Activated CD4-positive, alpha-beta T cell treated with anti-CD3 and anti-CD28 coated beads, Interleukin-2, amount 10 ng/mL, durations not matched to agents 24 days and 14 days (primary cell): ENCODE results near the gene TRIM54. TPM values are rescaled to one million over a fixed set of nuclear protein-coding genes. Genes with fewer than 3 reads are reported as not detected.
"Not testable (repeated sequence)": the region's sequence is repeated elsewhere in the genome, so short reads cannot be mapped to it uniquely, and the experiment has no call there.

Source experiments
- DNase-seq: peaks from one replicate; pipeline ENCODE4 v3.0.0; 2022
- H3K27ac Mint-ChIP-seq: one replicate; pipeline ENCODE4 v1.8.0; 2022; ENCODE audit warnings: mild to moderate bottlenecking, mixed read lengths
- H3K27me3 Mint-ChIP-seq: one replicate; pipeline ENCODE4 v1.8.0; 2022; ENCODE audit warnings: mixed read lengths
- H3K36me3 Mint-ChIP-seq: one replicate; pipeline ENCODE4 v1.8.0; 2022; ENCODE audit warnings: low read depth, mild to moderate bottlenecking, mixed read lengths
- H3K4me1 Mint-ChIP-seq: one replicate; pipeline ENCODE4 v1.8.0; 2021; ENCODE audit warnings: mixed read lengths
- H3K4me3 Mint-ChIP-seq: one replicate; pipeline ENCODE4 v1.8.0; 2022; ENCODE audit warnings: mild to moderate bottlenecking, moderate library complexity, mixed read lengths
- H3K9me3 Mint-ChIP-seq: one replicate; pipeline ENCODE4 v1.8.0; 2021; ENCODE audit warnings: mixed read lengths
- intact Hi-C: fragments of 100-400 bp; cut with micrococcal nuclease; formaldehyde crosslinking; loops from one replicate; pipeline ENCODE4 v1.15.1; 2023
- total RNA-seq: library from RNA; stranded (reverse); gene quantifications from 2 replicates; pipeline ENCODE4 v1.2.3, GENCODE V29; 2022

TRIM54 gene
- total RNA-seq, 1 donor from 2014 or later, result 0.33 TPM

- peaks cover 25% of the 10 kb centered on the region for H3K4me1 Mint-ChIP-seq
- H3K4me3 Mint-ChIP-seq, result peak overlapping the region; percentile 91
- peak overlapping the region; percentile 63 for H3K27ac Mint-ChIP-seq
- H3K9me3 Mint-ChIP-seq, result no peaks in the 10 kb centered on the region
- peak; percentile 67 for DNase-seq
- intact Hi-C loops, result loop anchor here (1.0 to 5.0 kb wide), 5 partner anchors 17 to 416 kb away; partner anchors contain the start of genes ATRAID, DPYSL5, MAPRE3 and SLC5A6
- no peaks in the 10 kb centered on the region for H3K36me3 Mint-ChIP-seq
- H3K27me3 Mint-ChIP-seq, result peaks cover 46% of the 10 kb centered on the region
These were observed 18.7 kb upstream of the TRIM54 start for GRCh38 chr2:27263287-27264252.

GRCh38 chr2:27264253-27264752, 17.9 kb upstream of the TRIM54 start:
- peak; percentile 70 for DNase-seq
- Mint-ChIP-seq H3K27me3 (peaks cover 43% of the 10 kb centered on the region), H3K4me1 (peaks cover 25% of the 10 kb centered on the region), H3K36me3 (no peaks in the 10 kb centered on the region), H3K4me3 (peak overlapping the region; percentile 91), H3K27ac (peak overlapping the region; percentile 32), H3K9me3 (no peaks in the 10 kb centered on the region)
- intact Hi-C loops, result loop anchor here (2.0 to 5.0 kb wide), 2 partner anchors 16 to 417 kb away; partner anchors contain the start of gene DPYSL5

- H3K27me3 Mint-ChIP-seq, result peaks cover 44% of the 10 kb centered on the region
- intact Hi-C loops, result loop anchor here (2.0 to 5.0 kb wide), 2 partner anchors 16 to 418 kb away; partner anchors contain the start of gene DPYSL5
- H3K4me1 Mint-ChIP-seq, result peaks cover 25% of the 10 kb centered on the region
- H3K9me3 Mint-ChIP-seq, result no peaks in the 10 kb centered on the region
- DNase-seq, result peak; percentile 83
- peak overlapping the region; percentile 74 for H3K4me3 Mint-ChIP-seq
- H3K36me3 Mint-ChIP-seq, result no peaks in the 10 kb centered on the region
- no peak overlapping the region for H3K27ac Mint-ChIP-seq
These were observed 17.3 kb upstream of the TRIM54 start for GRCh38 chr2:27264753-27265535.

GRCh38 chr2:27265536-27265870, 16.7 kb upstream of the TRIM54 start:
- Mint-ChIP-seq H3K27ac (no peak overlapping the region), H3K9me3 (no peaks in the 10 kb centered on the region), H3K27me3 (peaks cover 42% of the 10 kb centered on the region), H3K4me3 (peak overlapping the region; percentile 58), H3K4me1 (peaks cover 25% of the 10 kb centered on the region), H3K36me3 (no peaks in the 10 kb centered on the region)
- intact Hi-C loops, result loop anchor here (2.0 kb wide), 1 partner anchor 15 kb away; no protein-coding TSS in a partner anchor
- DNase-seq, result no peak

- DNase-seq, H3K4me3 Mint-ChIP-seq, H3K36me3 Mint-ChIP-seq, intact Hi-C loops, H3K27ac Mint-ChIP-seq, H3K9me3 Mint-ChIP-seq: not testable (repeated sequence)
- H3K4me1 Mint-ChIP-seq, result peaks cover 15% of the 10 kb centered on the region
- H3K27me3 Mint-ChIP-seq, result peaks cover 31% of the 10 kb centered on the region
These were observed 13.9 kb upstream of the TRIM54 start for GRCh38 chr2:27268296-27268695.

- H3K27me3 Mint-ChIP-seq, result peaks cover 18% of the 10 kb centered on the region
- peaks cover 2% of the 10 kb centered on the region for H3K4me1 Mint-ChIP-seq
- no peaks in the 10 kb centered on the region for H3K9me3 Mint-ChIP-seq
- no peak for DNase-seq
- no peak overlapping the region for H3K27ac Mint-ChIP-seq
- intact Hi-C loops, result no loop called here
- H3K36me3 Mint-ChIP-seq, result no peaks in the 10 kb centered on the region
- H3K4me3 Mint-ChIP-seq, result no peak overlapping the region
These were observed 12.1 kb upstream of the TRIM54 start for GRCh38 chr2:27270131-27270530.

- intact Hi-C loops, result no loop called here
- no peak for DNase-seq
- H3K27ac Mint-ChIP-seq, result no peak overlapping the region
- H3K36me3 Mint-ChIP-seq, result no peaks in the 10 kb centered on the region
- no peak overlapping the region for H3K4me3 Mint-ChIP-seq
- H3K4me1 Mint-ChIP-seq, result no peaks in the 10 kb centered on the region
- H3K9me3 Mint-ChIP-seq, result no peaks in the 10 kb centered on the region
- H3K27me3 Mint-ChIP-seq, result peaks cover 18% of the 10 kb centered on the region
These were observed 11.6 kb upstream of the TRIM54 start for GRCh38 chr2:27270670-27271069.

GRCh38 chr2:27271631-27272340, 10.4 kb upstream of the TRIM54 start:
- no peaks in the 10 kb centered on the region for H3K36me3 Mint-ChIP-seq
- H3K27me3 Mint-ChIP-seq, result peaks cover 18% of the 10 kb centered on the region

GRCh38 chr2:27272537-27273522, 9.4 kb upstream of the TRIM54 start:
- H3K9me3 Mint-ChIP-seq, H3K4me1 Mint-ChIP-seq, H3K36me3 Mint-ChIP-seq, H3K4me3 Mint-ChIP-seq, DNase-seq, intact Hi-C loops, H3K27ac Mint-ChIP-seq: not testable (repeated sequence)
- peaks cover 22% of the 10 kb centered on the region for H3K27me3 Mint-ChIP-seq

More at GRCh38 chr2:27271631-27272340, 10.4 kb upstream of the TRIM54 start:
- Mint-ChIP-seq H3K4me3 (no peak overlapping the region), H3K9me3 (no peaks in the 10 kb centered on the region), H3K4me1 (no peaks in the 10 kb centered on the region), H3K27ac (no peak overlapping the region)
- intact Hi-C loops, result no loop called here
- no peak for DNase-seq

- Mint-ChIP-seq H3K27ac (no peak within 1 kb of the TSS), H3K27me3 (peaks cover 16% of the 10 kb centered on the region), H3K4me3 (no peak within 1 kb of the TSS), H3K4me1 (peaks cover 4% of the 10 kb centered on the region), H3K9me3 (no peaks in the 10 kb centered on the region), H3K36me3 (no peaks in the 10 kb centered on the region)
- intact Hi-C loops, result no loop called here
- DNase-seq, result no peak
These were observed 6.7 kb upstream of the TRIM54 start, which contains the start of gene DNAJC5G for GRCh38 chr2:27275211-27276150. Gene DNAJC5G, plus strand, starts transcription at chr2:27275433. Its CDS starts 1,296 bp downstream, at chr2:27276729.

GRCh38 chr2:27278010-27278409, 4.2 kb upstream of the TRIM54 start:
- no peaks in the 10 kb centered on the region for H3K36me3 Mint-ChIP-seq
- DNase-seq, result no peak
- no peak overlapping the region for H3K4me3 Mint-ChIP-seq
- H3K9me3 Mint-ChIP-seq, result no peaks in the 10 kb centered on the region
- H3K27ac Mint-ChIP-seq, result no peak overlapping the region
- H3K27me3 Mint-ChIP-seq, result peaks cover 15% of the 10 kb centered on the region
- H3K4me1 Mint-ChIP-seq, result peaks cover 4% of the 10 kb centered on the region
- intact Hi-C loops, result no loop called here
